Cardiac fibroblast (primary cell): ENCODE measurements around the gene GPC2.
"Not testable (repeated sequence)": the region's sequence is repeated elsewhere in the genome, so short reads cannot be mapped to it uniquely, and the experiment has no call there.

Source experiments
- DNase-seq, 2 donors: peaks; one replicate each; pipeline versions ENCODE4 v3.0.0 to v3.0.0-alpha.2; 2010; ENCODE audit warnings: low read depth in 2 of 2
- H3K4me3 ChIP-seq, 2 donors: replicated peaks in 1 of 2; 1 replicate in 1 of 2; 2 replicates in 1 of 2; pipeline ENCODE4 v1.5.1; 2011; ENCODE audit warnings: low read depth in 2 of 2, low read length in 2 of 2, mild to moderate bottlenecking in 2 of 2, moderate library complexity in 1 of 2
- TF ChIP-seq, protein P1 (sequence below): IDR thresholded peaks from one replicate; pipeline ENCODE4 v1.5.1; 2011; ENCODE audit warnings: low read depth, mild to moderate bottlenecking, low read length, inconsistent platforms

GPC2 gene, protein sequence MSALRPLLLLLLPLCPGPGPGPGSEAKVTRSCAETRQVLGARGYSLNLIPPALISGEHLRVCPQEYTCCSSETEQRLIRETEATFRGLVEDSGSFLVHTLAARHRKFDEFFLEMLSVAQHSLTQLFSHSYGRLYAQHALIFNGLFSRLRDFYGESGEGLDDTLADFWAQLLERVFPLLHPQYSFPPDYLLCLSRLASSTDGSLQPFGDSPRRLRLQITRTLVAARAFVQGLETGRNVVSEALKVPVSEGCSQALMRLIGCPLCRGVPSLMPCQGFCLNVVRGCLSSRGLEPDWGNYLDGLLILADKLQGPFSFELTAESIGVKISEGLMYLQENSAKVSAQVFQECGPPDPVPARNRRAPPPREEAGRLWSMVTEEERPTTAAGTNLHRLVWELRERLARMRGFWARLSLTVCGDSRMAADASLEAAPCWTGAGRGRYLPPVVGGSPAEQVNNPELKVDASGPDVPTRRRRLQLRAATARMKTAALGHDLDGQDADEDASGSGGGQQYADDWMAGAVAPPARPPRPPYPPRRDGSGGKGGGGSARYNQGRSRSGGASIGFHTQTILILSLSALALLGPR

GRCh38 chr7:100177045-100178001 lies at the start of gene GPC2, which contains the start of gene STAG3:
Gene GPC2, minus strand, starts transcription at chr7:100177381. Its CDS starts 182 bp downstream, at chr7:100177199.
Gene STAG3, plus strand, starts transcription at chr7:100177918. Its CDS starts 2,639 bp downstream, at chr7:100180557.
- H3K4me3 ChIP-seq, result peak within 1 kb of the TSS; percentile 72 to 77
- peak; percentile 98 to 99 for DNase-seq
- TF ChIP-seq, protein P1, sequence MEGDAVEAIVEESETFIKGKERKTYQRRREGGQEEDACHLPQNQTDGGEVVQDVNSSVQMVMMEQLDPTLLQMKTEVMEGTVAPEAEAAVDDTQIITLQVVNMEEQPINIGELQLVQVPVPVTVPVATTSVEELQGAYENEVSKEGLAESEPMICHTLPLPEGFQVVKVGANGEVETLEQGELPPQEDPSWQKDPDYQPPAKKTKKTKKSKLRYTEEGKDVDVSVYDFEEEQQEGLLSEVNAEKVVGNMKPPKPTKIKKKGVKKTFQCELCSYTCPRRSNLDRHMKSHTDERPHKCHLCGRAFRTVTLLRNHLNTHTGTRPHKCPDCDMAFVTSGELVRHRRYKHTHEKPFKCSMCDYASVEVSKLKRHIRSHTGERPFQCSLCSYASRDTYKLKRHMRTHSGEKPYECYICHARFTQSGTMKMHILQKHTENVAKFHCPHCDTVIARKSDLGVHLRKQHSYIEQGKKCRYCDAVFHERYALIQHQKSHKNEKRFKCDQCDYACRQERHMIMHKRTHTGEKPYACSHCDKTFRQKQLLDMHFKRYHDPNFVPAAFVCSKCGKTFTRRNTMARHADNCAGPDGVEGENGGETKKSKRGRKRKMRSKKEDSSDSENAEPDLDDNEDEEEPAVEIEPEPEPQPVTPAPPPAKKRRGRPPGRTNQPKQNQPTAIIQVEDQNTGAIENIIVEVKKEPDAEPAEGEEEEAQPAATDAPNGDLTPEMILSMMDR, result no peak

DNA sequence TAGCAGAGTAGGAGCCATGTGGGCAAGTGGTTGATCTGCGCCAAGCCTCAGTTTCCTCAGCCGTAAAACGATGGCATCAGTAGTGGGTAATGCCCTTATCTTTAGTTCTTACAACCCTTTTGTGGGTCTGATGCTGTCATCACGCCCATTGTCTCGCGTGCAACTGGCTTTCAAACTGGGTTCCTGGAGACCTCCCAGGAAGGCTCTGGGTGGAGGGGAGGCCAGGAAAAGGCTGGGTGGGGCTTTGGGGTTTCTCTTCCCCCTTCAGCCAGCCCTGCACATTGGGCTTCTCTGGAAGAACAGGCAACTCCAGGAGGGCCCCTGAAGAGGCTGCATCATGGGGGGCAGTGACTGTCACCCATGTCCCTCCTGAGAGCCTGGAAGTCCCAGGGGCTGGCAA lies 47.7 kb upstream of the GPC2 start:
- H3K4me3 ChIP-seq, DNase-seq: not testable (repeated sequence)

DNA sequence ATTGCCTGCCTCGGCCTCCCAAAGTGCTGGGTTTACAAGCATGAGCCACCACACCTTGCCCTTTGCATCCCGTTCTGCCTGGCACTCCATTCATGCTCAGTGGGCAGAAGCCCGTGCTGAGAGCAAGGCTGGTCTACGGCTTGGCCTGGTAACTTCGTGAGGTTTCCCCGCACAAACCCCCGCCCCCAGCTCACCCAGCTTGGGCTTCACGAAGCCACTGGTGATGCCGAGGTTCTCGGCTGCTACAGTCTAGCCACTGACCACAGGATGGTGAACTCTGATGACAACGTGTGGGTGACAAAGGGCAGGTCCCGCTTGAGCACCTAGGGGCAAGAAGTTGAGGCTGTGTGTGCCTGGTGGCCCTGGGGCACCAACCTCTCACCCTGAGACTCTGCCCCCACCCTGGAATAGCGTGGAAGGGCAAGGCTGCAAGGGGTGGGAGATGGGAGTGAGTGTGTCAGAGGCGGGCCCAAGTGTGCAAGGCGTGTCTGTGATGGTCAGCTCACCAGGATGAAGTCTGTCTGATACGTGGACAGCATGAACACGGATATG lies 46.3 kb upstream of the GPC2 start:
- H3K4me3 ChIP-seq, DNase-seq: not testable (repeated sequence)

DNA sequence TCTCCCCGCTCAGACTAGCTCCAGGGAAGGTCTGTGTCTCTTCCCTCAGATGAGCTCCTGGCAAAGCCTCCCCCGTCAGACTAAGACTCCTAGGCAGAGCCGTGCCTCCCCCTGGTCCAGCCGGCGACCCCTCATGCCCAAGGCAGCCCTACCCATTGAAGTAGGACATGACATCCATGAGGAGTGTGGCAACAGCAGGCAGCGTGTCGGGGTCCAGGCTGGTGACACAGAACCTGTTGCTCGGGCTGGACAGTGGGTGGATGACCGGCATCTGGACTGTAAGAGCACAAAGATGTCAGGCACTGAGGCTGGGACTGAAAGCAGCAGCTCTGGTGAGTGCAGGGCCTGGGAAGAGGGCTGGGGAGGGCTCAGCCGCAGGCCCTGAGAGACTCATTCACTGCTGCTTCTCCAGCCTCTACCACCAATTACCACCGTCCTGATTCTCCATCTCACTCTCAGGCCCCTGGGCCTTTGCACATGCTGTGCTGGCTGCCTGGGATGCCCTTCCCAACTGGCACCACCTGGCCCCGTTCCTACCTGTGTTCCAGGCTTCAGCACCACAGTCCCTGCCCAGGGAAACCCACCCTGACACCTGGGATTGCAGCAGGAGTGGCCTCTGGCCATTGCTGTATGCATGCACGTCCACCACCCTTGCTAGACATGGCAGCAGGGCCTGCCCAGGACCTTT lies 45.4 kb upstream of the GPC2 start:
- TF ChIP-seq, protein P1, result no peak
- DNase-seq, result no peak
- H3K4me3 ChIP-seq, result no peak overlapping the region

DNA sequence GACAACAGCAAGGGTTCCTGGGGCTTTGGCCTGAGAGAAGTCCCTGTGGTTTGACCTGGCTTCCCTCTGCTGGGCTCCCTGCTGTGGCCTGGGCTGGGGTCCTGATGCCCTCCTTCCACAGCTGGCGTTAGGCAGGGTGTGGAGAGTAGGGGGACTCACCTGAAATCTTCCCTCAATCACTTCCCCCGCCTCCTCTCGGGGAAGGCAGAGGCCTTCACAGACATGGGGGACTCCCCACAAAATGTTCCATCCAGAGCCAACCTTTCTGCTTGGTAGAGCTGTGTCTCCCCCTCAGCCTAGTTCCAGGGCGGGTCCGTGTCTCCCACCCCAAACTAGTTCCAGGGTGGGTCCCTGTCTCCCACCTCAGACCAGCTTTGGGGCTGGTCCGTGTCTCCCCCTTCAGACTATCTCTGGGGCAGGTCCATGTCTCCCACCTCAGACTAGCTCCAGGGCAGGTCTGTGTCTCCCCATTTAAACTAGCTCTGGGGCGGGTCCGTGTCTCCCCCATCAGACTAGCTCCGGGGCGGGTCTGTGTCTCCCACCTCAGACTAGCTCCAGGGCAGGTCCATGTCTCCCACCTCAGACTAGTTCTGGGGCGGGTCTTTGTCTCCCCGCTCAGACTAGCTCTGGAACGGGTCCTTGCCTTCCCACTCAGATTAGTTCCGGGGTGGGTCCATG lies 44.7 kb upstream of the GPC2 start:
- no peak overlapping the region for H3K4me3 ChIP-seq
- no peak for DNase-seq
- TF ChIP-seq, protein P1, result no peak

DNA sequence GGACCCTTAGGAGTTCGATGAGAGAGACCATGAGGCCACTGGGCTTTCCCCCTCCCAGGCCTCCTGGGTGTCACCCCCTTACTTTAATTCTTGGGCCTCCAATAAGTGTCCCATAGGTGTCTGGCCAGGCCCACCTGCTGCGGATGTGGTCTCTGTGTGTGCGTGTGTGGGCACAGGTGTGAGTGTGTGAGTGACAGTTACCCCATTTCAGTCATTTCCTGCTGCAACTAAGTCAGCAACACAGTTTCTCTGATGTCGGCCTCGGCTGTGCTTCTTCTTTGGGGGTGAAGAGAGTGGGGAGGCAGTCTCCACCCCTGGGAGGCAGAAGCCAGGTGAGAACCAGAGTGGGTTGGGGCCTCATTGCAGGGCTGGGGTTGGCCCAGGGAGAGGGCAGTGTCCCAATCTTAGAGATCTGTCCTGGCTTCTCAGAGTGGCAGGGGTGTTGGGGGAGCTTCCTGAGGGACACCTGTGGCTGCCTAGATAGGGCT lies 44.1 kb upstream of the GPC2 start:
- TF ChIP-seq, protein P1, result no peak
- H3K4me3 ChIP-seq, result no peak overlapping the region
- no peak for DNase-seq
